Fibroblast of villous mesenchyme (primary cell): ENCODE results near the gene CDK2. TPM values are rescaled to one million over a fixed set of nuclear protein-coding genes. Genes with fewer than 3 reads are reported as not detected.
"Not testable (repeated sequence)": the region's sequence is repeated elsewhere in the genome, so short reads cannot be mapped to it uniquely, and the experiment has no call there.

Experiments used
- DNase-seq: peaks from one replicate; pipeline ENCODE4 v3.0.0-alpha.2; 2010; ENCODE audit warnings: low read depth
- H3K4me3 ChIP-seq: 2 replicates; pipeline ENCODE4 v1.5.1; 2011; ENCODE audit warnings: low read depth, mild to moderate bottlenecking, low read length
- CTCF ChIP-seq: IDR thresholded peaks from 2 replicates; pipeline ENCODE4 v1.5.1; 2012; ENCODE audit warnings: low read depth, mild to moderate bottlenecking, low read length; ENCODE audit not compliant: insufficient read depth
- total RNA-seq: library from RNA; depleted of rRNA; stranded (reverse); fragments of >200 nt; gene quantifications from 2 replicates; pipeline ENCODE4 v1.2.3, GENCODE V29; 2012

CDK2 gene
- 32.2 and 51.4 TPM in 2 replicates for total RNA-seq

GRCh38 chr12:55966408-55967281, at the start of gene CDK2:
Gene CDK2 (plus strand): TSS chr12:55966830. CDS start chr12:55967009, 179 bp downstream.
- no peak for TF ChIP-seq CTCF
- peak; percentile 73 for DNase-seq
- H3K4me3 ChIP-seq = peak within 1 kb of the TSS; percentile 92

GRCh38 chr12:55919032-55919431, 47.6 kb upstream of the CDK2 start:
- not testable (repeated sequence) for DNase-seq, H3K4me3 ChIP-seq

- no peak for DNase-seq
- no peak overlapping the region for H3K4me3 ChIP-seq
- TF ChIP-seq CTCF = no peak
Measured at GRCh38 chr12:55922126-55922525, 44.5 kb upstream of the CDK2 start.

- not testable (repeated sequence) for H3K4me3 ChIP-seq
Measured at GRCh38 chr12:55923648-55924047, 43.0 kb upstream of the CDK2 start.

GRCh38 chr12:55925371-55925770, 41.3 kb upstream of the CDK2 start:
- DNase-seq = no peak
- H3K4me3 ChIP-seq = no peak overlapping the region
- TF ChIP-seq CTCF = no peak

More at GRCh38 chr12:55923648-55924047, 43.0 kb upstream of the CDK2 start:
- DNase-seq = not testable (repeated sequence)

- DNase-seq = no peak
- TF ChIP-seq CTCF = no peak
Measured at GRCh38 chr12:55925870-55926737, 40.5 kb upstream of the CDK2 start.

GRCh38 chr12:55926738-55927587, 39.7 kb upstream of the CDK2 start:
- peak overlapping the region; percentile 99 for H3K4me3 ChIP-seq
- DNase-seq = peak; percentile 95

More at GRCh38 chr12:55925870-55926737, 40.5 kb upstream of the CDK2 start:
- peak overlapping the region; percentile 99 for H3K4me3 ChIP-seq

More at GRCh38 chr12:55926738-55927587, 39.7 kb upstream of the CDK2 start:
- TF ChIP-seq CTCF = peak; percentile 61
